NCI-H748 (cell line): Measurements from ENCODE around the gene ZBTB48.
"Not testable (repeated sequence)": the region's sequence is repeated elsewhere in the genome, so short reads cannot be mapped to it uniquely, and the experiment has no call there.

Experiments
- DNase-seq: peaks from one replicate; lab custom pipeline; 2025; ENCODE audit not compliant: unreplicated experiment; lab: John Stamatoyannopoulos, UW

The ZBTB48 gene

GRCh38 chr1:6579374-6580118, at the start of gene ZBTB48:
Gene ZBTB48 (plus strand): TSS chr1:6579994. CDS start chr1:6580610, 616 bp downstream.
- peak; percentile 96 for DNase-seq

- no peak for DNase-seq
Measured at GRCh38 chr1:6530504-6531160, 49.2 kb upstream of the ZBTB48 start.

GRCh38 chr1:6531996-6532395, 47.8 kb upstream of the ZBTB48 start:
- DNase-seq: no peak

- DNase-seq: no peak
Measured at GRCh38 chr1:6534248-6534822, 45.5 kb upstream of the ZBTB48 start.

- no peak for DNase-seq
Measured at GRCh38 chr1:6535214-6535613, 44.6 kb upstream of the ZBTB48 start.

- DNase-seq: no peak
Measured at GRCh38 chr1:6536291-6536690, 43.5 kb upstream of the ZBTB48 start.

- DNase-seq: no peak
Measured at GRCh38 chr1:6538956-6539355, 40.8 kb upstream of the ZBTB48 start.

GRCh38 chr1:6544831-6545230, 35.0 kb upstream of the ZBTB48 start:
- no peak for DNase-seq

- DNase-seq: no peak
Measured at GRCh38 chr1:6545276-6546112, 34.3 kb upstream of the ZBTB48 start.

- DNase-seq: no peak
Measured at GRCh38 chr1:6546326-6546725, 33.5 kb upstream of the ZBTB48 start.

- no peak for DNase-seq
Measured at GRCh38 chr1:6547301-6547700, 32.5 kb upstream of the ZBTB48 start.

GRCh38 chr1:6554031-6554906, 25.5 kb upstream of the ZBTB48 start, which contains the start of gene NOL9:
Gene NOL9 (minus strand): TSS chr1:6554513. CDS start chr1:6554502, 11 bp downstream.
- DNase-seq: peak; percentile 87

- no peak for DNase-seq
Measured at GRCh38 chr1:6554907-6555778, 24.7 kb upstream of the ZBTB48 start, which contains the start of gene TAS1R1. Gene TAS1R1 (plus strand): TSS chr1:6555307. CDS start chr1:6555374, 67 bp downstream.

- no peak for DNase-seq
Measured at GRCh38 chr1:6557597-6557996, 22.2 kb upstream of the ZBTB48 start.

GRCh38 chr1:6559161-6559560, 20.6 kb upstream of the ZBTB48 start:
- DNase-seq: not testable (repeated sequence)

- no peak for DNase-seq
Measured at GRCh38 chr1:6560267-6560666, 19.5 kb upstream of the ZBTB48 start.

- DNase-seq: no peak
Measured at GRCh38 chr1:6569033-6569432, 10.8 kb upstream of the ZBTB48 start.

- no peak for DNase-seq
Measured at GRCh38 chr1:6570100-6570499, 9.7 kb upstream of the ZBTB48 start.

GRCh38 chr1:6570987-6571386, 8.8 kb upstream of the ZBTB48 start:
- DNase-seq: no peak
